Right lobe of liver (tissue), 6 donors: ENCODE results near the gene ANKS1B. TPM values are rescaled to one million over a fixed set of nuclear protein-coding genes. Genes with fewer than 3 reads are reported as not detected.
"Not testable (repeated sequence)": the region's sequence is repeated elsewhere in the genome, so short reads cannot be mapped to it uniquely, and the experiment has no call there.

Source experiments
- ATAC-seq, 4 donors: fragments of 200-7000 bp; cut with Tn5 transposase; one replicate each; pipeline ENCODE4 v1.9.1; 2020; ENCODE audit warnings: mild to moderate bottlenecking in 4 of 4, moderate library complexity in 4 of 4
- DNase-seq, 3 donors: peaks; one replicate each; pipeline ENCODE4 v3.0.0-alpha.2; 2020
- H3K27ac ChIP-seq, 3 donors: fragments of 200-600 bp; one replicate each; pipeline ENCODE4 v1.8.0; 2022
- H3K27me3 ChIP-seq, 2 donors: fragments of 200-600 bp; one replicate each; pipeline ENCODE4 v1.8.0; 2022
- H3K36me3 ChIP-seq, 4 donors: fragments of 200-600 bp; sonication (generic) in 1 of 4; one replicate each; pipeline versions ENCODE4 v1.5.1 to v1.8.0; 2017 to 2022; ENCODE audit warnings: control low read depth in 1 of 4
- H3K4me1 ChIP-seq, 4 donors: fragments of 200-600 bp; sonication (generic) in 1 of 4; one replicate each; pipeline versions ENCODE4 v1.5.1 to v1.8.0; 2017 to 2022; ENCODE audit warnings: control low read depth in 1 of 4
- H3K4me3 ChIP-seq, 3 donors: fragments of 200-600 bp; one replicate each; pipeline ENCODE4 v1.8.0; 2022
- H3K9me3 ChIP-seq, 4 donors: fragments of 200-600 bp; sonication (generic) in 1 of 4; one replicate each; pipeline versions ENCODE4 v1.5.1 to v1.8.0; 2017 to 2022; ENCODE audit warnings: control low read depth in 1 of 4
- CTCF ChIP-seq, 4 donors: fragments of 200-600 bp in 3 of 4; fragments of 450-650 bp in 1 of 4; IDR thresholded peaks; one replicate each; pipeline versions ENCODE4 v1.5.1 to v1.8.0; 2016 to 2022; ENCODE audit warnings: antibody characterized with exemption in 4 of 4, mild to moderate bottlenecking in 2 of 4
- POLR2A ChIP-seq: fragments of 450-650 bp; IDR thresholded peaks from one replicate; pipeline ENCODE4 v1.6.1; 2017; ENCODE audit warnings: antibody characterized with exemption, mild to moderate bottlenecking
- WGBS: methylation state at CpG from one replicate; pipeline ENCODE4 v1.1.6; 2018; ENCODE audit warnings: low coverage, low lambda C conversion rate; ENCODE audit not compliant: insufficient coverage; ENCODE audit errors: missing lambda C conversion rate; 5-methylcytosine and 5-hydroxymethylcytosine counted together
- intact Hi-C, 2 donors: fragments of 100-400 bp; cut with DNase I; formaldehyde crosslinking; loops; one replicate each; pipeline versions ENCODE4 v1.11.2 to v1.14.1; 2022
- total RNA-seq, 6 experiments: library from RNA; depleted of rRNA in 2 of 6; stranded (reverse); fragments of >200 nt in 2 of 6; fragmentation: NEBNext Ultra II Directional in 3 of 6; extraction: Animal tissue kit (Norgen Biotek cat#: 25700) in 3 of 6; gene quantifications; one replicate each; pipeline versions ENCODE4 v1.1.0 to v1.2.4, GENCODE V29; 2016 to 2023
- donor health status: DM: no; HTN: yes; CAD: no.
- donor health status: DM: no; HTN: no; CAD: no.
- donor health status: DM: no; HTN: no; CAD: no.
- donor health status: DM: no; HTN: yes; CAD: no.
- donor health status: DM: no; HTN: yes; CAD: no.

The ANKS1B gene
- total RNA-seq, 6 experiments from 2014 or later = 0.17 to 1.9 (median 0.44) TPM; not detected in 1

GRCh38 chr12:100024974-100025555 is 40.3 kb upstream of the ANKS1B start:
- intact Hi-C loops = no loop called here
- H3K27ac ChIP-seq = no peak overlapping the region
- 78% methylated on average over 2 of the region's 2 CpGs for WGBS

DNA sequence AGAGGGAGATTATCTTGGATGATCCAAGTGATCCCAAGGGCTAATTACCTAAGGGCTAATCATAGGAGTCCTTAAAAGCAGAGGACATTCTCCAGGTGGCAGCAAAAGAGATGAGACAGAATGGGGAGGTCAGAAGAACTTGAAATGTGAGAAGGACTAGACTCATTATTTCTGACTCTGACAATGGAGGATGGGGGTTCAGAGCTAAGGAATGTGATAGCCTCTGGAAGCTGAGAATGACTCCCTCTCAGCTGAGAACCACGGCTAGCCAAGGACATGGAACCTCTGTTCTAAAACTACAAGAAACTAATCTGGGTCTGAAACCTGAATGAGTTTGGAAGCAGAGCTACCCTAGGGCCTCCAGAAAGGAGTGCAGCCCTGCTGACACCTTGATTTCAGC is 35.6 kb upstream of the ANKS1B start:
- Histone ChIP-seq H3K4me1 (no peaks in the 10 kb centered on the region), H3K9me3 (no peaks in the 10 kb centered on the region), H3K36me3 (no peaks in the 10 kb centered on the region), H3K27me3 (no peaks in the 10 kb centered on the region), H3K27ac (no peak overlapping the region), H3K4me3 (no peak overlapping the region)
- ATAC-seq (no peak), DNase-seq (no peak)
- TF ChIP-seq POLR2A = no peak
- no peak for TF ChIP-seq CTCF (IDR thresholded peaks at IDR 0.05)
- intact Hi-C loops = no loop called here
- WGBS = 71% methylated on average over 1 of the region's 1 CpG

More at GRCh38 chr12:100024974-100025555, 40.3 kb upstream of the ANKS1B start:
- DNase-seq (no peak), ATAC-seq (no peak)
- Histone ChIP-seq H3K4me1 (no peaks in the 10 kb centered on the region), H3K36me3 (no peaks in the 10 kb centered on the region), H3K4me3 (no peak overlapping the region), H3K9me3 (no peaks in the 10 kb centered on the region), H3K27me3 (no peaks in the 10 kb centered on the region)
- no peak for TF ChIP-seq POLR2A
- no peak for TF ChIP-seq CTCF (IDR thresholded peaks at IDR 0.05)

DNA sequence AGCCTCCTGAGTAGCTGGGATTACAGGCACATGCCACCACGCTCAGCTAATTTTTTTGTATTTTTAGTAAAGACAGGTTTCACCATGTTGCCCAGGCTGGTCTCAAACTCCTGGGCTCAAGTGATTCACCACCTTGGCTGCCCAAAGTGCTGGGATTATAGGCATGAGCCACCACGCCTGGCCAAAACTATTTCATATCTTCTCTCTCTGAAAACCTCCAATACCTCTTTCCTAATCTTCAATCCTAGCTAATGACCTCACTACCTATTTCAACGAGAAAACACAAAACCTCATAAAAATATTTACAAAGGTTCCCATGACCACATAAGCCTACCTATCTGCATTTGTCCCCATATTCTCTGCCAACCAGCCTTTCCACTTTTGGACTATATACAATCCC is 32.3 kb upstream of the ANKS1B start:
- 83% methylated on average over 3 of the region's 3 CpGs for WGBS
- Histone ChIP-seq H3K36me3 (no peaks in the 10 kb centered on the region), H3K9me3 (no peaks in the 10 kb centered on the region), H3K27me3 (no peaks in the 10 kb centered on the region), H3K27ac (no peak overlapping the region), H3K4me3 (no peak overlapping the region), H3K4me1 (no peaks in the 10 kb centered on the region)
- intact Hi-C loops = no loop called here
- ATAC-seq = no peak
- TF ChIP-seq CTCF (IDR thresholded peaks at IDR 0.05) (no peak), POLR2A (no peak)
- no peak for DNase-seq

DNA sequence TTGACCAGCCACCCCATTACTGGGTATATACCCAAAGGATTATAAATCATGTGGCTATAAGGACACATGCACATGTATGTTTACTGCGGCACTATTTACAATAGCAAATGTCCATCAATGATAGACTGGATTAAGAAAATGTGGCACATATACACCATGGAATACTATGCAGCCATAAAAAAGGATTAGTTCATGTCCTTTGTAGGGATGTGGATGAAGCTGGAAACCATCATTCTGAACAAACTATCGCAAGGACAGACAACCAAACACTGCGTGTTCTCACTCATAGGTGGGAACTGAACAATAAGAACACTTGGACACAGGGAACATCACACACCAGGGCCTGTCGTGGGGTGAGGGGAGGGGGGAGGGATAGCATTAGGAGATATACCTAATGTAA is 31.6 kb upstream of the ANKS1B start:
- DNase-seq, H3K27ac ChIP-seq, H3K4me1 ChIP-seq, H3K9me3 ChIP-seq, H3K4me3 ChIP-seq, ATAC-seq, H3K36me3 ChIP-seq, intact Hi-C loops, H3K27me3 ChIP-seq: not testable (repeated sequence)
- WGBS = 80% methylated on average over 2 of the region's 4 CpGs

DNA sequence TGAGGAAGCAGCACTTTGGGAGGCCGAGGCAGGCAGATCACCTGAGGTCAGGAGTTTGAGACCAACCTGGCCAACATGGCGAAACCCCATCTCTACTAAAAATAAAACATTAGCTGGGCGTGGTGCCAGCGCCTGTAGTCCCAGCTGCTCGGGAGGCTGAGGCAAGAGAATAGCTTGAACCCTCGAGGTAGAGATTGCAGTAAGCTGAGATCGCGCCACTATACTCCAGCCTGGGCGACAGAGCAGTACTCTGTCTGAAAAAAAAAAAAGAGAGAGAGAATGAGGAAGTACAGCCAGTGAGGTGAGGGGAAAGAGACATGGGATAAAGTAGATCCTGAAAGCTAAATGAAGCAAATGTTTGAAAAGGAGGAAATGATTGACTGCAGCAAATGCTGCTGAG is 21.1 kb upstream of the ANKS1B start:
- H3K4me3 ChIP-seq, intact Hi-C loops: not testable (repeated sequence)

GRCh38 chr12:99997806-99998205 is 13.1 kb upstream of the ANKS1B start:
- Histone ChIP-seq H3K27me3 (no peaks in the 10 kb centered on the region), H3K4me3 (no peak overlapping the region), H3K36me3 (no peaks in the 10 kb centered on the region), H3K9me3 (no peaks in the 10 kb centered on the region), H3K4me1 (no peaks in the 10 kb centered on the region), H3K27ac (no peak overlapping the region)
- intact Hi-C loops = no loop called here
- TF ChIP-seq CTCF (IDR thresholded peaks at IDR 0.05) = no peak
- TF ChIP-seq POLR2A = no peak
- WGBS = 47% methylated on average over 1 of the region's 1 CpG
- DNase-seq (no peak), ATAC-seq (no peak)

More for the DNA sequence above, 21.1 kb upstream of the ANKS1B start:
- not testable (repeated sequence) for H3K27ac ChIP-seq, DNase-seq, H3K27me3 ChIP-seq, H3K4me1 ChIP-seq, H3K36me3 ChIP-seq, ATAC-seq, H3K9me3 ChIP-seq
- WGBS = 79% methylated on average over 7 of the region's 9 CpGs
